GM12878 (cell line): ENCODE results near the gene GRB10.

Source experiments
- POLR2A ChIP-seq: IDR thresholded peaks from 2 replicates; pipeline ENCODE4 v1.6.1; 2011; ENCODE audit warnings: low read depth, mild to moderate bottlenecking, low read length
- POU2F2 ChIP-seq: IDR thresholded peaks from 3 replicates; pipeline ENCODE4 v1.6.1; 2011; ENCODE audit warnings: low read depth, mild to moderate bottlenecking, low read length, borderline replicate concordance
- SKIL ChIP-seq: fragments of 450-650 bp; IDR thresholded peaks from 2 replicates; pipeline ENCODE4 v1.6.1; 2017; ENCODE audit warnings: mild to moderate bottlenecking, low read depth, inconsistent platforms; ENCODE audit not compliant: poor library complexity, severe bottlenecking
- YBX1 ChIP-seq: fragments of 450-650 bp; IDR thresholded peaks from 2 replicates; pipeline ENCODE4 v1.6.1; 2016; ENCODE audit warnings: antibody characterized with exemption

- TF ChIP-seq SKIL: no peak
- no peak for TF ChIP-seq POU2F2
- no peak for TF ChIP-seq POLR2A
- no peak for TF ChIP-seq YBX1
Observed at GRCh38 chr7:50657912-50658311, 124.8 kb downstream of the GRB10 start.
